GM21381 (cell line): Measurements from ENCODE around the gene PTPN2.
"Not testable (repeated sequence)": the region's sequence is repeated elsewhere in the genome, so short reads cannot be mapped to it uniquely, and the experiment has no call there.

Experiments used
- ATAC-seq: cut with Tn5 transposase; IDR thresholded peaks from one replicate; pipeline ENCODE4 v1.9.1; 2021; ENCODE audit warnings: mild to moderate bottlenecking, moderate library complexity; ENCODE audit not compliant: unreplicated experiment

The PTPN2 gene

GRCh38 chr18:12895014-12895413 lies 11.0 kb upstream of the PTPN2 start:
- ATAC-seq: no peak

GRCh38 chr18:12891561-12891960 lies 7.5 kb upstream of the PTPN2 start:
- ATAC-seq: no peak

GRCh38 chr18:12890964-12891363 lies 6.9 kb upstream of the PTPN2 start:
- no peak for ATAC-seq

GRCh38 chr18:12886498-12887126 lies 2.6 kb upstream of the PTPN2 start:
- no peak for ATAC-seq

GRCh38 chr18:12885500-12885899 lies 1.5 kb upstream of the PTPN2 start:
- ATAC-seq: no peak

GRCh38 chr18:12884406-12885323 lies 628 bp upstream of the PTPN2 start:
- no peak for ATAC-seq

GRCh38 chr18:12883372-12883683 lies 709 bp downstream of the PTPN2 start:
- peak; percentile 15 for ATAC-seq

GRCh38 chr18:12882453-12883371 lies 1.3 kb downstream of the PTPN2 start:
- no peak for ATAC-seq

GRCh38 chr18:12880541-12880910 lies 3.5 kb downstream of the PTPN2 start:
- ATAC-seq: no peak

GRCh38 chr18:12879840-12880540 lies 4.0 kb downstream of the PTPN2 start:
- no peak for ATAC-seq

GRCh38 chr18:12874992-12875391 lies 9.0 kb downstream of the PTPN2 start:
- ATAC-seq: not testable (repeated sequence)

- not testable (repeated sequence) for ATAC-seq
Observed at GRCh38 chr18:12873961-12874567, 10.0 kb downstream of the PTPN2 start.

GRCh38 chr18:12872408-12872807 lies 11.6 kb downstream of the PTPN2 start:
- ATAC-seq: no peak

GRCh38 chr18:12868576-12868975 lies 15.5 kb downstream of the PTPN2 start:
- no peak for ATAC-seq

GRCh38 chr18:12867441-12868123 lies 16.5 kb downstream of the PTPN2 start:
- no peak for ATAC-seq

GRCh38 chr18:12863687-12864216 lies 20.3 kb downstream of the PTPN2 start:
- ATAC-seq: no peak

- no peak for ATAC-seq
Observed at GRCh38 chr18:12862874-12863482, 21.1 kb downstream of the PTPN2 start.

- no peak for ATAC-seq
Observed at GRCh38 chr18:12862467-12862866, 21.6 kb downstream of the PTPN2 start.

GRCh38 chr18:12861637-12862036 lies 22.4 kb downstream of the PTPN2 start:
- ATAC-seq: no peak
